ENCODE results near the gene SLX4IP.

The SLX4IP gene

GRCh38 chr20:10573951-10574339 is 138.8 kb downstream of the SLX4IP start:
- DNase-seq (ENCODE audit: low read depth): no peak
- no peak overlapping the region for H3K4me3 ChIP-seq (replicated peaks; ENCODE audit: low read depth, low read length)
- TF ChIP-seq CTCF (IDR thresholded peaks at IDR 0.05; ENCODE audit: low read length, missing control alignments): no peak

- DNase-seq (ENCODE audit: low read depth): no peak
- no peak for TF ChIP-seq CTCF (IDR thresholded peaks at IDR 0.05; ENCODE audit: low read length, missing control alignments)
- H3K4me3 ChIP-seq (replicated peaks; ENCODE audit: low read depth, low read length): no peak overlapping the region
These were observed 141.4 kb downstream of the SLX4IP start for GRCh38 chr20:10576411-10577090.

GRCh38 chr20:10577648-10578047 is 142.5 kb downstream of the SLX4IP start:
- no peak overlapping the region for H3K4me3 ChIP-seq (replicated peaks; ENCODE audit: low read depth, low read length)
- TF ChIP-seq CTCF (IDR thresholded peaks at IDR 0.05; ENCODE audit: low read length, missing control alignments): no peak
- no peak for DNase-seq (ENCODE audit: low read depth)

- no peak for TF ChIP-seq CTCF (IDR thresholded peaks at IDR 0.05; ENCODE audit: low read length, missing control alignments)
- DNase-seq (ENCODE audit: low read depth): peak; percentile 72
These were observed 143.5 kb downstream of the SLX4IP start for GRCh38 chr20:10578607-10579006.

GRCh38 chr20:10579942-10580341 is 144.8 kb downstream of the SLX4IP start:
- TF ChIP-seq CTCF (IDR thresholded peaks at IDR 0.05; ENCODE audit: low read length, missing control alignments): no peak
- H3K4me3 ChIP-seq (replicated peaks; ENCODE audit: low read depth, low read length): no peak overlapping the region
- DNase-seq (ENCODE audit: low read depth): no peak

More at GRCh38 chr20:10578607-10579006, 143.5 kb downstream of the SLX4IP start:
- no peak overlapping the region for H3K4me3 ChIP-seq (replicated peaks; ENCODE audit: low read depth, low read length)

GRCh38 chr20:10580700-10581099 is 145.6 kb downstream of the SLX4IP start:
- no peak for DNase-seq (ENCODE audit: low read depth)
- no peak for TF ChIP-seq CTCF (IDR thresholded peaks at IDR 0.05; ENCODE audit: low read length, missing control alignments)
- H3K4me3 ChIP-seq (replicated peaks; ENCODE audit: low read depth, low read length): no peak overlapping the region

GRCh38 chr20:10581823-10582222 is 146.7 kb downstream of the SLX4IP start:
- no peak for TF ChIP-seq CTCF (IDR thresholded peaks at IDR 0.05; ENCODE audit: low read length, missing control alignments)
- no peak overlapping the region for H3K4me3 ChIP-seq (replicated peaks; ENCODE audit: low read depth, low read length)
- DNase-seq (ENCODE audit: low read depth): peak; percentile 36

All from fibroblast of pulmonary artery (primary cell).